Neural cell (in vitro differentiated cells): Measurements from ENCODE around the gene CYP26A1. TPM values are rescaled to one million over a fixed set of nuclear protein-coding genes. Genes with fewer than 3 reads are reported as not detected.

Source experiments
- H2AFZ ChIP-seq: fragments of 200-600, 300-800 bp; sonication (generic), shearing (Covaris generic); 2 replicates; pipeline ENCODE4 v1.6.0; 2014; ENCODE audit warnings: low read depth, mild to moderate bottlenecking, antibody characterized with exemption, low read length, moderate library complexity
- H3F3A ChIP-seq: fragments of 200-600 bp; shearing (Covaris generic); 2 replicates; pipeline ENCODE4 v1.6.1; 2016; ENCODE audit warnings: mild to moderate bottlenecking, moderate library complexity, mixed read lengths, antibody characterized with exemption, low read length; ENCODE audit not compliant: insufficient read depth, poor library complexity, severe bottlenecking
- H3K27ac ChIP-seq: fragments of 200-600, 300-800 bp; sonication (generic), shearing (Covaris generic); 2 replicates; pipeline ENCODE4 v1.5.1; 2014; ENCODE audit warnings: mild to moderate bottlenecking, low read length, moderate library complexity
- H3K27me3 ChIP-seq: fragments of 300-800, 200-600 bp; sonication (generic), shearing (Covaris generic); 2 replicates; pipeline ENCODE4 v1.6.0; 2014; ENCODE audit warnings: mild to moderate bottlenecking, low read depth, low read length, moderate library complexity; ENCODE audit not compliant: insufficient read depth
- H3K36me3 ChIP-seq: fragments of 300-800, 200-600 bp; sonication (generic), shearing (Covaris generic); 2 replicates; pipeline ENCODE4 v1.5.1; 2014; ENCODE audit warnings: mild to moderate bottlenecking, antibody characterized with exemption, low read length, moderate library complexity; ENCODE audit not compliant: insufficient read depth
- H3K4me2 ChIP-seq: fragments of 300-800, 200-600 bp; sonication (generic), shearing (Covaris generic); 2 replicates; pipeline ENCODE4 v1.6.0; 2014; ENCODE audit warnings: mild to moderate bottlenecking, low read length
- H3K4me3 ChIP-seq: fragments of 300-800, 200-600 bp; sonication (generic), shearing (Covaris generic); 2 replicates; pipeline ENCODE4 v1.5.1; 2014; ENCODE audit warnings: mild to moderate bottlenecking, low read length, moderate library complexity
- H3K79me2 ChIP-seq: fragments of 200-600 bp; shearing (Covaris generic); replicated peaks from 2 replicates; pipeline ENCODE4 v1.6.0; 2014; ENCODE audit warnings: mild to moderate bottlenecking, low read length, moderate library complexity; ENCODE audit not compliant: insufficient read depth
- H3K9ac ChIP-seq: fragments of 300-800, 200-600 bp; sonication (generic), shearing (Covaris generic); 2 replicates; pipeline ENCODE4 v1.6.1; 2016; ENCODE audit warnings: mild to moderate bottlenecking, low read length, mixed read lengths
- H3K9me2 ChIP-seq: fragments of 200-600 bp; shearing (Covaris generic); 2 replicates; pipeline ENCODE4 v1.6.1; 2016; ENCODE audit warnings: mild to moderate bottlenecking, low read length, mixed read lengths; ENCODE audit not compliant: insufficient read depth
- H3K9me3 ChIP-seq: fragments of 200-600, 300-800 bp; sonication (generic), shearing (Covaris generic); 2 replicates; pipeline ENCODE4 v1.6.1; 2016; ENCODE audit warnings: mild to moderate bottlenecking, mixed run types, low read length, moderate library complexity, mixed read lengths
- H4K20me1 ChIP-seq: fragments of 200-600 bp; shearing (Covaris generic); 2 replicates; pipeline ENCODE4 v1.6.1; 2016; ENCODE audit warnings: mild to moderate bottlenecking, mixed run types; ENCODE audit not compliant: insufficient read depth
- EP300 ChIP-seq: fragments of 450-650 bp; conservative IDR thresholded peaks from 2 replicates; pipeline ENCODE4 v1.6.1; 2014; ENCODE audit warnings: antibody characterized with exemption, mild to moderate bottlenecking, moderate library complexity; ENCODE audit not compliant: poor library complexity, severe bottlenecking
- EZH2 ChIP-seq: fragments of 200-600, 300-800 bp; shearing (Covaris generic), sonication (generic); IDR thresholded peaks from 2 replicates; pipeline ENCODE4 v1.6.1; 2014; ENCODE audit warnings: antibody characterized with exemption, low read length, borderline replicate concordance, mild to moderate bottlenecking; ENCODE audit not compliant: insufficient read depth, poor library complexity, severe bottlenecking
- MXI1 ChIP-seq: fragments of 450-650 bp; conservative IDR thresholded peaks from 2 replicates; pipeline ENCODE4 v1.6.1; 2014; ENCODE audit warnings: antibody characterized with exemption, mild to moderate bottlenecking; ENCODE audit not compliant: poor library complexity, severe bottlenecking
- POLR2AphosphoS5 ChIP-seq: IDR thresholded peaks from 2 replicates; pipeline ENCODE4 v1.6.1; 2012
- RAD21 ChIP-seq: fragments of 450-650 bp; conservative IDR thresholded peaks from 2 replicates; pipeline ENCODE4 v1.6.1; 2014; ENCODE audit warnings: antibody characterized with exemption, mild to moderate bottlenecking, moderate library complexity
- SMC3 ChIP-seq: fragments of 450-650 bp; conservative IDR thresholded peaks from 2 replicates; pipeline ENCODE4 v1.6.1; 2014; ENCODE audit warnings: antibody characterized with exemption, mild to moderate bottlenecking, moderate library complexity; ENCODE audit not compliant: poor library complexity
- TAF1 ChIP-seq: IDR thresholded peaks from 2 replicates; pipeline ENCODE4 v1.6.1; 2012; ENCODE audit warnings: low read depth
- polyA plus RNA-seq: library from polyadenylated mRNA; depleted of rRNA; stranded (reverse); fragments of >200 nt; gene quantifications from 2 replicates; pipeline ENCODE4 v1.2.3, GENCODE V29; 2014
- TF ChIP-seq, protein P1 (sequence below): IDR thresholded peaks from 2 replicates; pipeline ENCODE4 v1.6.1; 2012; ENCODE audit warnings: borderline replicate concordance
- TF ChIP-seq, protein P2 (sequence below): fragments of 450-650 bp; IDR thresholded peaks from 2 replicates; pipeline ENCODE4 v1.5.1; 2014; ENCODE audit warnings: antibody characterized with exemption, mild to moderate bottlenecking, moderate library complexity; ENCODE audit not compliant: poor library complexity, severe bottlenecking

The CYP26A1 gene
- polyA plus RNA-seq, 1 donor from 2014 or later, result 0.77 TPM

DNA sequence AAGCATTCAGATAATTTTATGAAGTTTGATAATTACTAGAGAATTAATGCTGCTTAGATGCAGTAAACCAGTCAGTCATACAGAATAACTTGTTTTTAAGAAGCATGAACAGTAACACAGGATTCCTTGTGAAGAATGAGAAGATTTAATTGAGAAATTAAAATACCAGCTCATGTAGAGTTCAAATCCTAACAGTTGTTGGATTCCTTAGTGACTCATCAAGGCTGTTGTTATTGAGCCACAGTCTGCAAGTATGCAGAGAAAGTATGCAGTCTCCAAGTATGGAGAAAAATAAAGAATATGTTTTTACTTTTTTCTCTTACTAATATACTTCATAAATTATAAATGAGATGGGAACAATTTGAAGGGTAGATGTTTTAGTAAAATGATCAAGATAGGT lies 43.3 kb upstream of the CYP26A1 start:
- Histone ChIP-seq H3K27ac (no peak overlapping the region), H3K4me3 (no peak overlapping the region), H2AFZ (no peak overlapping the region), H3K9me3 (no peaks in the 10 kb centered on the region), H3K27me3 (no peaks in the 10 kb centered on the region), H3K79me2 (no peaks in the 10 kb centered on the region), H4K20me1 (no peaks in the 10 kb centered on the region), H3K4me2 (no peak overlapping the region), H3K9me2 (no peaks in the 10 kb centered on the region), H3K36me3 (no peaks in the 10 kb centered on the region), H3K9ac (no peak overlapping the region), H3F3A (no peaks in the 10 kb centered on the region)
- TF ChIP-seq, protein P1, sequence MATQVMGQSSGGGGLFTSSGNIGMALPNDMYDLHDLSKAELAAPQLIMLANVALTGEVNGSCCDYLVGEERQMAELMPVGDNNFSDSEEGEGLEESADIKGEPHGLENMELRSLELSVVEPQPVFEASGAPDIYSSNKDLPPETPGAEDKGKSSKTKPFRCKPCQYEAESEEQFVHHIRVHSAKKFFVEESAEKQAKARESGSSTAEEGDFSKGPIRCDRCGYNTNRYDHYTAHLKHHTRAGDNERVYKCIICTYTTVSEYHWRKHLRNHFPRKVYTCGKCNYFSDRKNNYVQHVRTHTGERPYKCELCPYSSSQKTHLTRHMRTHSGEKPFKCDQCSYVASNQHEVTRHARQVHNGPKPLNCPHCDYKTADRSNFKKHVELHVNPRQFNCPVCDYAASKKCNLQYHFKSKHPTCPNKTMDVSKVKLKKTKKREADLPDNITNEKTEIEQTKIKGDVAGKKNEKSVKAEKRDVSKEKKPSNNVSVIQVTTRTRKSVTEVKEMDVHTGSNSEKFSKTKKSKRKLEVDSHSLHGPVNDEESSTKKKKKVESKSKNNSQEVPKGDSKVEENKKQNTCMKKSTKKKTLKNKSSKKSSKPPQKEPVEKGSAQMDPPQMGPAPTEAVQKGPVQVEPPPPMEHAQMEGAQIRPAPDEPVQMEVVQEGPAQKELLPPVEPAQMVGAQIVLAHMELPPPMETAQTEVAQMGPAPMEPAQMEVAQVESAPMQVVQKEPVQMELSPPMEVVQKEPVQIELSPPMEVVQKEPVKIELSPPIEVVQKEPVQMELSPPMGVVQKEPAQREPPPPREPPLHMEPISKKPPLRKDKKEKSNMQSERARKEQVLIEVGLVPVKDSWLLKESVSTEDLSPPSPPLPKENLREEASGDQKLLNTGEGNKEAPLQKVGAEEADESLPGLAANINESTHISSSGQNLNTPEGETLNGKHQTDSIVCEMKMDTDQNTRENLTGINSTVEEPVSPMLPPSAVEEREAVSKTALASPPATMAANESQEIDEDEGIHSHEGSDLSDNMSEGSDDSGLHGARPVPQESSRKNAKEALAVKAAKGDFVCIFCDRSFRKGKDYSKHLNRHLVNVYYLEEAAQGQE, result no peak
- TF ChIP-seq SMC3 (no peak), RAD21 (no peak), EZH2 (no peak), TAF1 (no peak), MXI1 (no peak), EP300 (no peak), POLR2AphosphoS5 (no peak)
- TF ChIP-seq, protein P2, sequence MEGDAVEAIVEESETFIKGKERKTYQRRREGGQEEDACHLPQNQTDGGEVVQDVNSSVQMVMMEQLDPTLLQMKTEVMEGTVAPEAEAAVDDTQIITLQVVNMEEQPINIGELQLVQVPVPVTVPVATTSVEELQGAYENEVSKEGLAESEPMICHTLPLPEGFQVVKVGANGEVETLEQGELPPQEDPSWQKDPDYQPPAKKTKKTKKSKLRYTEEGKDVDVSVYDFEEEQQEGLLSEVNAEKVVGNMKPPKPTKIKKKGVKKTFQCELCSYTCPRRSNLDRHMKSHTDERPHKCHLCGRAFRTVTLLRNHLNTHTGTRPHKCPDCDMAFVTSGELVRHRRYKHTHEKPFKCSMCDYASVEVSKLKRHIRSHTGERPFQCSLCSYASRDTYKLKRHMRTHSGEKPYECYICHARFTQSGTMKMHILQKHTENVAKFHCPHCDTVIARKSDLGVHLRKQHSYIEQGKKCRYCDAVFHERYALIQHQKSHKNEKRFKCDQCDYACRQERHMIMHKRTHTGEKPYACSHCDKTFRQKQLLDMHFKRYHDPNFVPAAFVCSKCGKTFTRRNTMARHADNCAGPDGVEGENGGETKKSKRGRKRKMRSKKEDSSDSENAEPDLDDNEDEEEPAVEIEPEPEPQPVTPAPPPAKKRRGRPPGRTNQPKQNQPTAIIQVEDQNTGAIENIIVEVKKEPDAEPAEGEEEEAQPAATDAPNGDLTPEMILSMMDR, result no peak

DNA sequence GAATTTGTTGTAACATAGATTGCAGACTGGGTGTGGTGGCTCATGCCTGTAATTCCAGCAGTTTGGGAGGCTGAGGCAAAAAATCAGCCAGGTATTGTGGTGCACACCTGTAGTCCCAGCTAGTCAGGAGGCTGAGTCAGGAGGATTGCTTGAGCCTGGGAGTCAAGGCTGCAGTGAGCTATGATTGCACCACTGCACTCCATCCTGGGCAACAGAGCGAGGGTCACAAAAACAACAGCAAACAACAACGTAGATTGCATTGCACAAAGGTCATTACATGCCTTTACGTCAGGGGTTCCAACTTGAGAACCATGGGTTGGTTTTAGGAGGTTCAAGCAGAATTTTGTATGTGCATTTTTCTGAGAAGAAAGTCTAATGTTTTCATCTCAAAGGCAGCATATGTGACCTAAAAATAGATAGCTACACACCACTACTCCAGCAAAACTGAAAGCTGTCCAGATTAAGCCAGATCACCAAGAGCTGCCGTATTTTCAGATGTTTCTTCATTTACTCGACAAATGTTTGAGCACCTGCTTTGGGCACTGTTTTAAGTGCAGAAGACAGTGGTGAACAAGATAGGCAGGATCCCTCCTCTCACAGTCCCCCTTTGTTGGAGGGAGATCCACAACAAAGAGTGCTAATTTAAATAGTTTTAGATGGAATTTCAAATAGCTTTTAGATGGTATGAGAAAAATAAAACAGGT lies 41.4 kb upstream of the CYP26A1 start:
- Histone ChIP-seq H3F3A (no peaks in the 10 kb centered on the region), H3K9ac (no peak overlapping the region), H3K79me2 (no peaks in the 10 kb centered on the region), H4K20me1 (no peaks in the 10 kb centered on the region), H2AFZ (no peak overlapping the region), H3K36me3 (no peaks in the 10 kb centered on the region), H3K4me3 (no peak overlapping the region), H3K27me3 (no peaks in the 10 kb centered on the region), H3K9me3 (no peaks in the 10 kb centered on the region), H3K27ac (no peak overlapping the region), H3K4me2 (no peak overlapping the region), H3K9me2 (no peaks in the 10 kb centered on the region)
- TF ChIP-seq EZH2, result no peak
- no peak for TF ChIP-seq EP300
- TF ChIP-seq, protein P2, result no peak
- TF ChIP-seq POLR2AphosphoS5, result no peak
- no peak for TF ChIP-seq SMC3
- TF ChIP-seq TAF1, result no peak
- no peak for TF ChIP-seq MXI1
- TF ChIP-seq, protein P1, result no peak
- TF ChIP-seq RAD21, result no peak
